ENCODE results near the gene PSMB4.
"Not testable (repeated sequence)": the region's sequence is repeated elsewhere in the genome, so short reads cannot be mapped to it uniquely, and the experiment has no call there.

Gene PSMB4

GRCh38 chr1:151399324-151400171, at the start of gene PSMB4:
Gene PSMB4 (plus strand): TSS chr1:151399573. CDS start chr1:151399588, 15 bp downstream.
- peak; percentile 60 to 69 for DNase-seq (ENCODE audit: low read depth in 2 of 2)

GRCh38 chr1:151350323-151350722, 49.0 kb upstream of the PSMB4 start:
- DNase-seq (ENCODE audit: low read depth in 2 of 2), result not testable (repeated sequence)

- no peak for DNase-seq (ENCODE audit: low read depth in 2 of 2)
Observed at GRCh38 chr1:151352021-151352718, 47.2 kb upstream of the PSMB4 start.

- no peak for DNase-seq (ENCODE audit: low read depth in 2 of 2)
Observed at GRCh38 chr1:151356696-151357095, 42.7 kb upstream of the PSMB4 start.

- no peak for DNase-seq (ENCODE audit: low read depth in 2 of 2)
Observed at GRCh38 chr1:151361883-151362282, 37.5 kb upstream of the PSMB4 start.

GRCh38 chr1:151362308-151363155, 36.8 kb upstream of the PSMB4 start:
- DNase-seq (ENCODE audit: low read depth in 2 of 2), result no peak

- no peak for DNase-seq (ENCODE audit: low read depth in 2 of 2)
Observed at GRCh38 chr1:151364996-151365395, 34.4 kb upstream of the PSMB4 start.

GRCh38 chr1:151367658-151368392, 31.5 kb upstream of the PSMB4 start:
- DNase-seq (ENCODE audit: low read depth in 2 of 2), result no peak

- DNase-seq (ENCODE audit: low read depth in 2 of 2), result no peak
Observed at GRCh38 chr1:151368393-151369301, 30.7 kb upstream of the PSMB4 start.

GRCh38 chr1:151369302-151369610, 30.1 kb upstream of the PSMB4 start:
- no peak for DNase-seq (ENCODE audit: low read depth in 2 of 2)

GRCh38 chr1:151369621-151370048, 29.7 kb upstream of the PSMB4 start:
- no peak for DNase-seq (ENCODE audit: low read depth in 2 of 2)

GRCh38 chr1:151370211-151370911, 29.0 kb upstream of the PSMB4 start:
- no peak for DNase-seq (ENCODE audit: low read depth in 2 of 2)

- no peak for DNase-seq (ENCODE audit: low read depth in 2 of 2)
Observed at GRCh38 chr1:151371370-151372057, 27.9 kb upstream of the PSMB4 start.

GRCh38 chr1:151372058-151372934, 27.1 kb upstream of the PSMB4 start, which contains the start of gene SELENBP1:
Gene SELENBP1 (minus strand): TSS chr1:151372705. CDS start chr1:151372641, 64 bp downstream.
- DNase-seq (ENCODE audit: low read depth in 2 of 2), result no peak

- DNase-seq (ENCODE audit: low read depth in 2 of 2), result no peak
Observed at GRCh38 chr1:151373196-151373595, 26.2 kb upstream of the PSMB4 start.

- DNase-seq (ENCODE audit: low read depth in 2 of 2), result no peak
Observed at GRCh38 chr1:151377150-151377884, 22.1 kb upstream of the PSMB4 start.

- no peak for DNase-seq (ENCODE audit: low read depth in 2 of 2)
Observed at GRCh38 chr1:151384584-151384983, 14.8 kb upstream of the PSMB4 start.

Data from activated CD8-positive, alpha-beta memory T cell treated with anti-CD3 and anti-CD28 coated beads for 4 hours (primary cell).